ENCODE results near the gene SULT4A1. TPM values are rescaled to one million over a fixed set of nuclear protein-coding genes. Genes with fewer than 3 reads are reported as not detected.
A peak's percentile ranks its signal among the peaks of the same experiment; 100 is the strongest.

Gene SULT4A1
- total and polyA plus RNA-seq, 9 of the 15 experiments (the other 6 are each of a cell fraction or from before 2014, with no cell fraction given): 0.03 to 0.20 (median 0.09) TPM; not detected in 3

- TF ChIP-seq, protein P1, sequence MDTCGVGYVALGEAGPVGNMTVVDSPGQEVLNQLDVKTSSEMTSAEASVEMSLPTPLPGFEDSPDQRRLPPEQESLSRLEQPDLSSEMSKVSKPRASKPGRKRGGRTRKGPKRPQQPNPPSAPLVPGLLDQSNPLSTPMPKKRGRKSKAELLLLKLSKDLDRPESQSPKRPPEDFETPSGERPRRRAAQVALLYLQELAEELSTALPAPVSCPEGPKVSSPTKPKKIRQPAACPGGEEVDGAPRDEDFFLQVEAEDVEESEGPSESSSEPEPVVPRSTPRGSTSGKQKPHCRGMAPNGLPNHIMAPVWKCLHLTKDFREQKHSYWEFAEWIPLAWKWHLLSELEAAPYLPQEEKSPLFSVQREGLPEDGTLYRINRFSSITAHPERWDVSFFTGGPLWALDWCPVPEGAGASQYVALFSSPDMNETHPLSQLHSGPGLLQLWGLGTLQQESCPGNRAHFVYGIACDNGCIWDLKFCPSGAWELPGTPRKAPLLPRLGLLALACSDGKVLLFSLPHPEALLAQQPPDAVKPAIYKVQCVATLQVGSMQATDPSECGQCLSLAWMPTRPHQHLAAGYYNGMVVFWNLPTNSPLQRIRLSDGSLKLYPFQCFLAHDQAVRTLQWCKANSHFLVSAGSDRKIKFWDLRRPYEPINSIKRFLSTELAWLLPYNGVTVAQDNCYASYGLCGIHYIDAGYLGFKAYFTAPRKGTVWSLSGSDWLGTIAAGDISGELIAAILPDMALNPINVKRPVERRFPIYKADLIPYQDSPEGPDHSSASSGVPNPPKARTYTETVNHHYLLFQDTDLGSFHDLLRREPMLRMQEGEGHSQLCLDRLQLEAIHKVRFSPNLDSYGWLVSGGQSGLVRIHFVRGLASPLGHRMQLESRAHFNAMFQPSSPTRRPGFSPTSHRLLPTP (IDR thresholded peaks at IDR 0.05; ENCODE audit: borderline replicate concordance, extremely low read depth, insufficient read length): no peak
- TF ChIP-seq MECOM (CRISPR knock-in tag; IDR thresholded peaks at IDR 0.05) (no peak), GATAD2B (IDR thresholded peaks at IDR 0.05; ENCODE audit: borderline replicate concordance) (no peak), YY1 (IDR thresholded peaks at IDR 0.05; ENCODE audit: borderline replicate concordance in 1 of 3, control insufficient read depth in 1 of 3, extremely low read depth in 1 of 3, insufficient read depth in 3 of 3, insufficient read length in 1 of 3, insufficient replicate concordance in 2 of 3, low read depth in 1 of 3, low read length in 2 of 3) (no peak)
Observed at GRCh38 chr22:43890901-43891331, 28.6 kb upstream of the SULT4A1 start (continued).

GRCh38 chr22:43889860-43890253 is 27.5 kb upstream of the SULT4A1 start:
- Histone ChIP-seq H4K20me1 (replicated peaks; ENCODE audit: control insufficient read depth, insufficient read depth, low read length) (peaks cover 6% of the 10 kb centered on the region; the same call in 1 of the 2 replicates), H2AFZ (ENCODE audit: low read depth, low read length) (no peak overlapping the region), H3K27me3 (ENCODE audit: control insufficient read depth in 2 of 2, insufficient read depth in 2 of 2, low read length in 2 of 2) (peaks cover 0 to 16% of the 10 kb centered on the region in 2 experiments; a peak in 1 of 5 replicates), H3K27ac (ENCODE audit: extremely low read depth, low read depth, low read length) (no peak overlapping the region), H3K9ac (ENCODE audit: insufficient read depth in 1 of 2, low read depth in 2 of 2, low read length in 2 of 2) (no peak overlapping the region), H3K9me1 (ENCODE audit: control insufficient read depth, insufficient read depth, low read length) (no peaks in the 10 kb centered on the region), H3K79me2 (ENCODE audit: control insufficient read depth, insufficient read depth, low read length) (no peaks in the 10 kb centered on the region), H3K4me1 (replicated peaks in 1 of 2; ENCODE audit: control insufficient read depth in 2 of 2, insufficient read depth in 2 of 2, low read length in 2 of 2) (peaks cover 0 to 15% of the 10 kb centered on the region in 2 experiments; a peak in 1 of 5 replicates), H3K4me3 (no peak overlapping the region), H3K4me2 (ENCODE audit: insufficient read depth, low read length) (no peak overlapping the region), H3K9me3 (replicated peaks; ENCODE audit: control insufficient read depth, insufficient read depth, low read depth, low read length) (no peaks in the 10 kb centered on the region), H3K36me3 (ENCODE audit: control insufficient read depth, insufficient read depth, low read length) (no peaks in the 10 kb centered on the region)
- no peak for FAIRE-seq
- in situ Hi-C loops (cut with MboI) (no loop called here), intact Hi-C loops (cut with micrococcal nuclease) (loop anchor here (10.0 kb wide), 1 partner anchor 735 kb away; no protein-coding TSS in a partner anchor)
- 0% methylated on average over 3 of the region's 4 CpGs for WGBS (ENCODE audit: insufficient coverage, low coverage, missing lambda C conversion rate)
- CTCF ChIA-PET (ENCODE audit: low intra/inter-chr PET ratio): no interaction called here
- ATAC-seq: no peak; the same call in 2 of the 3 replicates
- BruUV-seq (replicated peaks): no TSS peak
- DNase-seq (ENCODE audit: extremely low read depth in 1 of 4, low spot score in 3 of 4): peak in 1 of 4 experiments; percentile 13
- POLR2A ChIA-PET: no interaction called here
- no peak for TF ChIP-seq ZNF561 (CRISPR knock-in tag; conservative IDR thresholded peaks at IDR 0.05)
- no peak for TF ChIP-seq CBX2 (IDR thresholded peaks at IDR 0.05; ENCODE audit: insufficient read depth, low read length, poor library complexity, severe bottlenecking)
- TF ChIP-seq ZKSCAN1 (IDR thresholded peaks at IDR 0.05; ENCODE audit: low read depth, low read length): 0 out of 2 replicates have a peak, but pooled peaks have one; percentile 47
- TF ChIP-seq, protein P2, sequence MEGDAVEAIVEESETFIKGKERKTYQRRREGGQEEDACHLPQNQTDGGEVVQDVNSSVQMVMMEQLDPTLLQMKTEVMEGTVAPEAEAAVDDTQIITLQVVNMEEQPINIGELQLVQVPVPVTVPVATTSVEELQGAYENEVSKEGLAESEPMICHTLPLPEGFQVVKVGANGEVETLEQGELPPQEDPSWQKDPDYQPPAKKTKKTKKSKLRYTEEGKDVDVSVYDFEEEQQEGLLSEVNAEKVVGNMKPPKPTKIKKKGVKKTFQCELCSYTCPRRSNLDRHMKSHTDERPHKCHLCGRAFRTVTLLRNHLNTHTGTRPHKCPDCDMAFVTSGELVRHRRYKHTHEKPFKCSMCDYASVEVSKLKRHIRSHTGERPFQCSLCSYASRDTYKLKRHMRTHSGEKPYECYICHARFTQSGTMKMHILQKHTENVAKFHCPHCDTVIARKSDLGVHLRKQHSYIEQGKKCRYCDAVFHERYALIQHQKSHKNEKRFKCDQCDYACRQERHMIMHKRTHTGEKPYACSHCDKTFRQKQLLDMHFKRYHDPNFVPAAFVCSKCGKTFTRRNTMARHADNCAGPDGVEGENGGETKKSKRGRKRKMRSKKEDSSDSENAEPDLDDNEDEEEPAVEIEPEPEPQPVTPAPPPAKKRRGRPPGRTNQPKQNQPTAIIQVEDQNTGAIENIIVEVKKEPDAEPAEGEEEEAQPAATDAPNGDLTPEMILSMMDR (IDR thresholded peaks at IDR 0.05 in 2 of 3, conservative IDR thresholded peaks at IDR 0.05 in 1 of 3; ENCODE audit: insufficient read depth in 2 of 3, low read depth in 1 of 3, low read length in 3 of 3): peak in 2 of 3 experiments; percentile 9 to 16; a peak in 1 of 6 replicates
- no peak for TF ChIP-seq HMGXB4 (CRISPR knock-in tag; IDR thresholded peaks at IDR 0.05)
- no peak for TF ChIP-seq DIDO1 (tag; IDR thresholded peaks at IDR 0.05; ENCODE audit: low read depth)
